IPS-20b (cell line): ENCODE results near the gene CLDN19.

Source experiments
- H3K27ac ChIP-seq: one replicate; pipeline ENCODE4 v1.5.1; 2013; ENCODE audit warnings: low read length
- H3K27me3 ChIP-seq: 2 replicates; pipeline ENCODE4 v1.6.1; 2013; ENCODE audit warnings: mild to moderate bottlenecking, low read length, inconsistent platforms; ENCODE audit not compliant: insufficient read depth
- H3K36me3 ChIP-seq: 2 replicates; pipeline ENCODE4 v1.6.1; 2013; ENCODE audit warnings: low read depth, mild to moderate bottlenecking, inconsistent platforms, low read length, moderate library complexity; ENCODE audit not compliant: insufficient read depth
- H3K4me1 ChIP-seq: 2 replicates; pipeline ENCODE4 v1.6.1; 2013; ENCODE audit warnings: mild to moderate bottlenecking, control low read depth, inconsistent platforms, low read length, moderate library complexity; ENCODE audit not compliant: insufficient read depth
- H3K4me3 ChIP-seq: 2 replicates; pipeline ENCODE4 v1.5.1; 2013; ENCODE audit warnings: mild to moderate bottlenecking, low read length, inconsistent platforms
- H3K9ac ChIP-seq: 2 replicates; pipeline ENCODE4 v1.6.1; 2013; ENCODE audit warnings: low read depth, mild to moderate bottlenecking, inconsistent platforms, low read length, moderate library complexity
- H3K9me3 ChIP-seq: 2 replicates; pipeline ENCODE4 v1.6.1; 2013; ENCODE audit warnings: mild to moderate bottlenecking, low read depth, low read length, inconsistent platforms; ENCODE audit not compliant: insufficient read depth

CLDN19 gene

GRCh38 chr1:42744148-42744413 lies 4.0 kb upstream of the CLDN19 start:
- no peaks in the 10 kb centered on the region for H3K27me3 ChIP-seq
- H3K36me3 ChIP-seq = peaks cover 39% of the 10 kb centered on the region
- H3K4me3 ChIP-seq = no peak overlapping the region
- H3K4me1 ChIP-seq = peaks cover 17% of the 10 kb centered on the region; the same call in 1 of the 2 replicates
- H3K27ac ChIP-seq = no peak overlapping the region
- H3K9me3 ChIP-seq = no peaks in the 10 kb centered on the region
- H3K9ac ChIP-seq = no peak overlapping the region

GRCh38 chr1:42743317-42744147 lies 3.5 kb upstream of the CLDN19 start:
- no peak overlapping the region for H3K27ac ChIP-seq
- no peak overlapping the region for H3K9ac ChIP-seq
- H3K4me1 ChIP-seq = peaks cover 17% of the 10 kb centered on the region; the same call in 1 of the 2 replicates
- peaks cover 33% of the 10 kb centered on the region for H3K36me3 ChIP-seq
- no peaks in the 10 kb centered on the region for H3K27me3 ChIP-seq
- H3K4me3 ChIP-seq = no peak overlapping the region
- H3K9me3 ChIP-seq = no peaks in the 10 kb centered on the region

- Histone ChIP-seq H3K4me3 (no peak overlapping the region), H3K9me3 (no peaks in the 10 kb centered on the region), H3K36me3 (peaks cover 26% of the 10 kb centered on the region), H3K27ac (no peak overlapping the region), H3K9ac (no peak overlapping the region), H3K4me1 (peaks cover 17% of the 10 kb centered on the region; the same call in 1 of the 2 replicates), H3K27me3 (no peaks in the 10 kb centered on the region)
Measured at GRCh38 chr1:42742617-42743316, 2.7 kb upstream of the CLDN19 start.

GRCh38 chr1:42742141-42742540 lies 2.1 kb upstream of the CLDN19 start:
- H3K4me3 ChIP-seq = no peak overlapping the region
- H3K27ac ChIP-seq = no peak overlapping the region
- H3K4me1 ChIP-seq = peaks cover 17% of the 10 kb centered on the region; the same call in 1 of the 2 replicates
- H3K36me3 ChIP-seq = peaks cover 20% of the 10 kb centered on the region
- no peaks in the 10 kb centered on the region for H3K27me3 ChIP-seq
- no peak overlapping the region for H3K9ac ChIP-seq
- no peaks in the 10 kb centered on the region for H3K9me3 ChIP-seq

- Histone ChIP-seq H3K9ac (no peak overlapping the region), H3K27me3 (no peaks in the 10 kb centered on the region), H3K4me3 (no peak overlapping the region), H3K36me3 (peaks cover 16% of the 10 kb centered on the region), H3K27ac (no peak overlapping the region), H3K4me1 (peaks cover 17% of the 10 kb centered on the region; the same call in 1 of the 2 replicates), H3K9me3 (no peaks in the 10 kb centered on the region)
Measured at GRCh38 chr1:42741706-42742105, 1.7 kb upstream of the CLDN19 start.

- Histone ChIP-seq H3K4me3 (peak overlapping the region; percentile 65; the same call in 1 of the 2 replicates), H3K27me3 (no peaks in the 10 kb centered on the region), H3K9me3 (no peaks in the 10 kb centered on the region), H3K4me1 (peaks cover 17% of the 10 kb centered on the region; the same call in 1 of the 2 replicates), H3K27ac (no peak overlapping the region), H3K36me3 (peaks cover 9% of the 10 kb centered on the region), H3K9ac (peak overlapping the region; percentile 49; the same call in 1 of the 2 replicates)
Measured at GRCh38 chr1:42740851-42741580, 980 bp upstream of the CLDN19 start.

- no peak overlapping the region for H3K9ac ChIP-seq
- H3K27ac ChIP-seq = no peak overlapping the region
- peaks cover 17% of the 10 kb centered on the region; the same call in 1 of the 2 replicates for H3K4me1 ChIP-seq
- no peaks in the 10 kb centered on the region for H3K9me3 ChIP-seq
- H3K4me3 ChIP-seq = no peak overlapping the region
- H3K27me3 ChIP-seq = no peaks in the 10 kb centered on the region
- H3K36me3 ChIP-seq = no peaks in the 10 kb centered on the region
Measured at GRCh38 chr1:42738678-42739226, 1.3 kb downstream of the CLDN19 start.

- Histone ChIP-seq H3K9me3 (no peaks in the 10 kb centered on the region), H3K27me3 (no peaks in the 10 kb centered on the region), H3K4me1 (peaks cover 17% of the 10 kb centered on the region; the same call in 1 of the 2 replicates), H3K9ac (no peak overlapping the region), H3K27ac (no peak overlapping the region), H3K36me3 (no peaks in the 10 kb centered on the region), H3K4me3 (no peak overlapping the region)
Measured at GRCh38 chr1:42737986-42738677, 1.9 kb downstream of the CLDN19 start.

- Histone ChIP-seq H3K4me1 (peaks cover 17% of the 10 kb centered on the region; the same call in 1 of the 2 replicates), H3K4me3 (no peak overlapping the region), H3K9ac (no peak overlapping the region), H3K27me3 (no peaks in the 10 kb centered on the region), H3K9me3 (no peaks in the 10 kb centered on the region), H3K27ac (no peak overlapping the region), H3K36me3 (no peaks in the 10 kb centered on the region)
Measured at GRCh38 chr1:42737257-42737656, 2.8 kb downstream of the CLDN19 start.

- Histone ChIP-seq H3K36me3 (no peaks in the 10 kb centered on the region), H3K4me1 (peaks cover 17% of the 10 kb centered on the region; the same call in 1 of the 2 replicates), H3K27ac (no peak overlapping the region), H3K4me3 (no peak overlapping the region), H3K9me3 (no peaks in the 10 kb centered on the region), H3K27me3 (no peaks in the 10 kb centered on the region), H3K9ac (no peak overlapping the region)
Measured at GRCh38 chr1:42736571-42737200, 3.4 kb downstream of the CLDN19 start.
